Thoracic aorta (tissue), 2 donors: ENCODE measurements around the gene SLC24A3. TPM values are rescaled to one million over a fixed set of nuclear protein-coding genes. Genes with fewer than 3 reads are reported as not detected.
A peak's percentile ranks its signal among the peaks of the same experiment; 100 is the strongest.

Experiments
- ATAC-seq: fragments of 150-250 bp; one replicate; pipeline ENCODE4 v1.8.0; 2017; ENCODE audit warnings: low read depth; ENCODE audit not compliant: insufficient number of reproducible peaks, low FRiP score
- DNase-seq: peaks from one replicate; pipeline ENCODE4 v3.0.0-alpha.2; 2020; ENCODE audit warnings: low spot score
- H3K27ac ChIP-seq, 2 donors: fragments of 200-600 bp; sonication (generic); 1 replicate in 1 of 2; 2 replicates in 1 of 2; pipeline ENCODE4 v1.5.1; 2016; ENCODE audit warnings: mild to moderate bottlenecking in 2 of 2, moderate library complexity in 2 of 2
- H3K27me3 ChIP-seq: fragments of 200-600 bp; sonication (generic); replicated peaks from 2 replicates; pipeline ENCODE4 v1.6.0; 2016; ENCODE audit warnings: mild to moderate bottlenecking; ENCODE audit not compliant: insufficient read depth
- H3K36me3 ChIP-seq: fragments of 200-600 bp; sonication (generic); one replicate; pipeline ENCODE4 v1.5.1; 2016
- H3K4me1 ChIP-seq, 2 donors: fragments of 200-600 bp; sonication (generic); 1 replicate in 1 of 2; 2 replicates in 1 of 2; pipeline versions ENCODE4 v1.5.1 to v1.6.0; 2016; ENCODE audit warnings: low read depth in 2 of 2, mild to moderate bottlenecking in 1 of 2; ENCODE audit not compliant: control insufficient read depth in 1 of 2
- H3K4me3 ChIP-seq: fragments of 200-600 bp; sonication (generic); 2 replicates; pipeline ENCODE4 v1.5.1; 2016; ENCODE audit warnings: mild to moderate bottlenecking
- H3K9me3 ChIP-seq: fragments of 200-600 bp; sonication (generic); 2 replicates; pipeline ENCODE4 v1.5.1; 2016
- CTCF ChIP-seq: fragments of 200-600 bp; sonication (generic); IDR thresholded peaks from one replicate; pipeline ENCODE4 v1.5.1; 2019; ENCODE audit warnings: antibody characterized with exemption
- total RNA-seq, 2 donors: library from RNA; depleted of rRNA; stranded (reverse); fragments of >200 nt; gene quantifications; one replicate each; pipeline versions ENCODE4 v1.1.0 to v1.2.3, GENCODE V29; 2016

SLC24A3 gene
- total RNA-seq, 2 donors from 2014 or later = 8.3 to 31.4 TPM

DNA sequence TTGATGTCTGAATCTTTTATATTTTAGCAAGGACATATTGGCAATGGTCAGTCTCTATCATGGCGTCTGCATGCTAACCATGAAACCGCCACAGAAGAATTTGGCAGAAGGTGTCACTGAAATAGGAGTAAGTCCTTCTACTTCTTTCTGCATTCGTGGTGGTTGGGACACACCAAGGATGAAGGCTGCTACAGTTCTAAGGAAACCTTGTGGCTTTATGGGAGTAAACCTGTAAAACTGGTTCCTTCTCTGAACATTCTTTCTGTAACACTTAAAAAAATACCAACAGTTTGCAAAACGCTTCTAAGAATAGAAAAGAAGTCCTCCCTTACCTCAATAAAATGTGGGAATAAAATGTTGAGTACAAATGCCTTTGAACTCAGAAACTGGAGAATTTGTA, 195.3 kb downstream of the SLC24A3 start:
- ATAC-seq = no peak
- peak overlapping the region in 1 of 2 donors; percentile 24 for H3K27ac ChIP-seq

GRCh38 chr20:19408971-19409370, 196.5 kb downstream of the SLC24A3 start:
- H3K27me3 ChIP-seq = no peaks in the 10 kb centered on the region
- H3K9me3 ChIP-seq = no peaks in the 10 kb centered on the region
- H3K36me3 ChIP-seq = no peaks in the 10 kb centered on the region
- DNase-seq (no peak), ATAC-seq (no peak)
- TF ChIP-seq CTCF = no peak
- H3K4me3 ChIP-seq = no peak overlapping the region
- no peak overlapping the region for H3K27ac ChIP-seq
- H3K4me1 ChIP-seq = peaks cover 0 to 6% of the 10 kb centered on the region in 2 donors

More for the DNA sequence above, 195.3 kb downstream of the SLC24A3 start:
- no peak for TF ChIP-seq CTCF
- no peak overlapping the region for H3K4me3 ChIP-seq
- no peak for DNase-seq
- no peaks in the 10 kb centered on the region for H3K9me3 ChIP-seq
- no peaks in the 10 kb centered on the region for H3K36me3 ChIP-seq
- H3K4me1 ChIP-seq = peaks cover 0 to 6% of the 10 kb centered on the region in 2 donors
- no peaks in the 10 kb centered on the region for H3K27me3 ChIP-seq

DNA sequence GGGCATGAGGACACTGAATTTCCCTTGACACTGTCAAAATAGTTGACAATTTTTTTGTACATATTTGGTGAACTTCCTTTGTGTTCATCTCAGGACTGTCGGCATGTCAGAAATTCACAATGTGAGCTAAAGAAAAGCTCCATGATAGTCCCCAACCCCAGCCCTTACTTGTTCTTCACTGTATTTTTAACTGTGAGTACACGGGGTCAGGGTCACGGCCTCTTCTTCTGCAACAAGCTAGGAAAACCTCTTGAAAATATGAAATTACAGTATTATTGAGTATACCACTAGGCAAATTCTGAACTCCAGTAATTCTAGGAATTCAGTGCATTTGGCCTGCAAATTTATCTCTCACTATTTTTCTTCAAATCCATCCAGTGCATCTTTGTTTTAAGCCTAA, 199.4 kb downstream of the SLC24A3 start:
- no peak overlapping the region for H3K4me3 ChIP-seq
- H3K4me1 ChIP-seq = peaks cover 0 to 6% of the 10 kb centered on the region in 2 donors
- TF ChIP-seq CTCF = no peak

GRCh38 chr20:19412254-19412653, 199.8 kb downstream of the SLC24A3 start:
- Histone ChIP-seq H3K27ac (no peak overlapping the region), H3K4me1 (peaks cover 0 to 6% of the 10 kb centered on the region in 2 donors)
- no peak for ATAC-seq

More for the DNA sequence above, 199.4 kb downstream of the SLC24A3 start:
- Histone ChIP-seq H3K9me3 (no peaks in the 10 kb centered on the region), H3K27me3 (no peaks in the 10 kb centered on the region), H3K27ac (no peak overlapping the region), H3K36me3 (no peaks in the 10 kb centered on the region)
- ATAC-seq (no peak), DNase-seq (no peak)

GRCh38 chr20:19414600-19414999, 202.2 kb downstream of the SLC24A3 start:
- TF ChIP-seq CTCF = no peak
- Histone ChIP-seq H3K36me3 (no peaks in the 10 kb centered on the region), H3K4me1 (no peaks in the 10 kb centered on the region), H3K9me3 (no peaks in the 10 kb centered on the region), H3K4me3 (no peak overlapping the region), H3K27ac (no peak overlapping the region), H3K27me3 (no peaks in the 10 kb centered on the region)
- ATAC-seq = no peak
- no peak for DNase-seq

More at GRCh38 chr20:19412254-19412653, 199.8 kb downstream of the SLC24A3 start:
- DNase-seq = no peak
- no peaks in the 10 kb centered on the region for H3K36me3 ChIP-seq
- no peaks in the 10 kb centered on the region for H3K9me3 ChIP-seq
- no peak for TF ChIP-seq CTCF
- H3K4me3 ChIP-seq = no peak overlapping the region
- H3K27me3 ChIP-seq = no peaks in the 10 kb centered on the region
